Measurements from ENCODE around the gene MAPK8.

The MAPK8 gene

DNA sequence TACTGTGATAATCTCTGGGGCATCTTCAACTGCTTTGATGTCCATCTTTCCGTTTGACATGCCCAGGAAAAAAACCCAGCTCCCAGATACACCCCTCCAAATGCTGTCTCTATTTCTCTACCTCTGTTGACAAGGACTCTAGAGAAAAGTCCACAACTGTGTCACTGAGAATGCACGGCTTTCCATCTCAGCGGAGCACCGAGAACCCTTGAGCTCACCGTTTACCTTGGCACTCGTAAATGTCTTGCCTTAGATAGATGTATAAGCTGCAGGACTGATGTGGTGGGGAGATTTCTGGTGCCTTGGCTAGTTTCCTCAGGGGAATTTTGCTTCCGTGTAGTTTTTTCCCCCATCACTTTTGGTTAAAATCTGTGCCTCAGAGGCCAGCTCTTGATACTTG lies 7.4 kb upstream of the MAPK8 start:
- Histone ChIP-seq H3K9ac (ENCODE audit: low read length) (no peak overlapping the region), H3K27ac (ENCODE audit: low read depth, low read length) (no peak overlapping the region), H3K4me1 (ENCODE audit: control insufficient read depth, insufficient read depth, low read length) (no peaks in the 10 kb centered on the region), H3K27me3 (ENCODE audit: control insufficient read depth, insufficient read depth, low read length) (no peaks in the 10 kb centered on the region), H3K4me3 (ENCODE audit: low read length) (no peak overlapping the region), H3K36me3 (ENCODE audit: control insufficient read depth, insufficient read depth, low read length) (no peaks in the 10 kb centered on the region)

DNA sequence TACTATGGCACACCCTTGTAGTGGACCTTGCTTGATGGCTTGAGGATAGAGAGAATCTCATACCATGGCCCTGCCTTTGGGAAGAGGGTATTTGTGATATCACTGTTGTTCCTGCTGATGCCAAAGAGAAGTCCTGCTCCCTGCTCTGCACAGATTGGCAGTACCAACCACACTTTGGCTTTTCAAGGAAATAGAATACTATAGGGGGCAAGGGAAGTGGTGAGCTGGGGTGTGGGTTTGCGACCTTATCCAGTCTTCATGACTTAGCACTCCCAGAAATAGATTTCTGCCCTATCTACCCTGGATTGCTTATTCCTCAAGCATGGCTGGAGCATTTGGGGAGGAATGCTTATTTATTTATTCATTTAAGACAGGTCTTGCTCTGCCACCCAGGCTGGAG lies 6.8 kb upstream of the MAPK8 start:
- no peak overlapping the region for H3K4me3 ChIP-seq (ENCODE audit: low read length)
- no peaks in the 10 kb centered on the region for H3K36me3 ChIP-seq (ENCODE audit: control insufficient read depth, insufficient read depth, low read length)
- H3K4me1 ChIP-seq (ENCODE audit: control insufficient read depth, insufficient read depth, low read length) = no peaks in the 10 kb centered on the region
- no peaks in the 10 kb centered on the region for H3K27me3 ChIP-seq (ENCODE audit: control insufficient read depth, insufficient read depth, low read length)
- H3K27ac ChIP-seq (ENCODE audit: low read depth, low read length) = no peak overlapping the region
- no peak overlapping the region for H3K9ac ChIP-seq (ENCODE audit: low read length)

DNA sequence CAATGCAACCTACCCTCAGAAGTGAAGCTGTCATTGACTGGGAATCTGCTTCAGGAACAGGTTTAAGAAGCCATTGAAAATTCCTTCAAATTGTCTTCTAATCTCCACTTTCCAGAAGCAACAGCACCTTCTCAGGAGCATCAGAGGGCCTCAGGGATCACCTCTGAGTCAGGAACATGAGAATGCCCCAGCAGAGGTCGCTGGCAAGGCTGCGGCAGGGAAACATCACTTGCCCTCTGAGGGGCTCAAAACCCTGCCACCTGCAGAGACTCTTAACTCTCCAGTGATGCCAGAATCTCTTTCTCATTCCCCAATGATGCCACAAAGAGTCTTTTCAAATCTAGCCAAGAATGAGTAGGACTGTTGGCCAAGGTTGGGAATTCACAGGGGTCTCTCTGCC lies 5.9 kb upstream of the MAPK8 start:
- Histone ChIP-seq H3K4me3 (ENCODE audit: low read length) (no peak overlapping the region), H3K9ac (ENCODE audit: low read length) (no peak overlapping the region), H3K4me1 (ENCODE audit: control insufficient read depth, insufficient read depth, low read length) (no peaks in the 10 kb centered on the region), H3K27ac (ENCODE audit: low read depth, low read length) (no peak overlapping the region), H3K36me3 (ENCODE audit: control insufficient read depth, insufficient read depth, low read length) (no peaks in the 10 kb centered on the region), H3K27me3 (ENCODE audit: control insufficient read depth, insufficient read depth, low read length) (no peaks in the 10 kb centered on the region)

DNA sequence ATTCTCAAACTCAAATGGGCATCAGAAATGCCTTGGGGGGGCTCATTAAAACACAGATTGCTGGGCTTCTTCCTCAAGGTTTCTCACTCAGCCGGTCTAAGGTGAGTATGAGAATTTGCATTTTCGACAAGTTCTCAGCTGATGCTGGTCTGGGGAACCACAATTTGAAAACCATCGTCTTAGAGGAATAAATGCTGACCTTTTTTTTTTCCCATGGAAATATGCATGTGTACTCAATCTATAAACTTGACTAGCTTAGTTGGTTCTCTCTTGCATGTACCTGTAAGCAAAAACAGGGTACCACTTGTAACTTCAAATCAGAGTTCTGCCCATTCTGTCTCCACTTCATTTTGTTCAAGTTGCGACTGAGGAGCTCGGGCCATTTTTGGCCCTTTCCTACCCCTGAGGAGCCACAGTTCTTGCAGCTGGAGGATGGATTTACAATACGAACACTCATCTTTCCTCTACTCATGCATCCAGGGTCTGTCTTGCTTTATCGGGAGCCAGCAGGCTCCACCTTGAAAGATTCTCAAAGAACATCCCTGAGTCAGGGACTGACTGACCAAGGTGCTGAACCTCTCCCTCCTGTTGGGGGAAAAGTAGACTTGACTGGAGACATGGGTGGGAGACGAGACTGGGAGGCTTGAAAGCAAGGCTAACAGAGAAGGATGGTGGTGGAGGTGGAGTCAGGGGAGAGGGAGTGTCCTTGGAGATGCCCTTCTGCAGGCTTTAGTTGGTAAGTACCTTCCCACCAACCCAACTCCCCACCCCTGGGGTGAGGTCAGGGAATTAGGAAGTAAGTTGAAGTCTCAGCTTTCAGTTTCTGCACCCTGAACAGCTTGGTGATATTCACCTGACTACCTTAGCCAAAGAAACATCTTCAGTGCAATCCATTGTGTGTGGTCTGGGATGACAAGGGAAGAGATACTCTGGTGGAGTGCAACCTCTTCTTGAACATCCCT lies 3.7 kb upstream of the MAPK8 start:
- no peak overlapping the region for H3K27ac ChIP-seq (ENCODE audit: low read depth, low read length)
- H3K27me3 ChIP-seq (ENCODE audit: control insufficient read depth, insufficient read depth, low read length) = no peaks in the 10 kb centered on the region
- no peaks in the 10 kb centered on the region for H3K4me1 ChIP-seq (ENCODE audit: control insufficient read depth, insufficient read depth, low read length)
- H3K4me3 ChIP-seq (ENCODE audit: low read length) = no peak overlapping the region
- no peak overlapping the region for H3K9ac ChIP-seq (ENCODE audit: low read length)
- H3K36me3 ChIP-seq (ENCODE audit: control insufficient read depth, insufficient read depth, low read length) = no peaks in the 10 kb centered on the region

DNA sequence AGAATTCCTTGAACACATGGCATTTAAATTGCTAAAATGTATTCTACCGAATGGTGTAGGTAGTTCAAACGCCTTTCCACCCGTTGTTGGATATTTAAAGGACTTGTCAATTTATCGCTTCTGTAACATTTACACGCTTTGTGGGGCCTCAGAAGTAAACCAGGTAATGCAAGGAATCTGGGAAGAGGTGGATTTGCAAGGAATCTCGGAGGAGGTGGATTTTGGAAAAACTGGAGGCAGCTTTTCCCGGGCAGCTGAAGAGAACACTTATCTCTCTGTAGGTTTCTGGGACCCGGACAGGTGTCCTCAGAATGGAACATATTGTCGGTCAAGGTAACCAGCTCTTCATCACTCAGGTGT lies 592 bp upstream of the MAPK8 start:
- peaks cover 2% of the 10 kb centered on the region for H3K4me1 ChIP-seq (ENCODE audit: control insufficient read depth, insufficient read depth, low read length)
- H3K27ac ChIP-seq (ENCODE audit: low read depth, low read length) = peak overlapping the region; percentile 84
- no peaks in the 10 kb centered on the region for H3K27me3 ChIP-seq (ENCODE audit: control insufficient read depth, insufficient read depth, low read length)
- peak overlapping the region; percentile 72 for H3K4me3 ChIP-seq (ENCODE audit: low read length)
- no peak overlapping the region for H3K9ac ChIP-seq (ENCODE audit: low read length)
- no peaks in the 10 kb centered on the region for H3K36me3 ChIP-seq (ENCODE audit: control insufficient read depth, insufficient read depth, low read length)

DNA sequence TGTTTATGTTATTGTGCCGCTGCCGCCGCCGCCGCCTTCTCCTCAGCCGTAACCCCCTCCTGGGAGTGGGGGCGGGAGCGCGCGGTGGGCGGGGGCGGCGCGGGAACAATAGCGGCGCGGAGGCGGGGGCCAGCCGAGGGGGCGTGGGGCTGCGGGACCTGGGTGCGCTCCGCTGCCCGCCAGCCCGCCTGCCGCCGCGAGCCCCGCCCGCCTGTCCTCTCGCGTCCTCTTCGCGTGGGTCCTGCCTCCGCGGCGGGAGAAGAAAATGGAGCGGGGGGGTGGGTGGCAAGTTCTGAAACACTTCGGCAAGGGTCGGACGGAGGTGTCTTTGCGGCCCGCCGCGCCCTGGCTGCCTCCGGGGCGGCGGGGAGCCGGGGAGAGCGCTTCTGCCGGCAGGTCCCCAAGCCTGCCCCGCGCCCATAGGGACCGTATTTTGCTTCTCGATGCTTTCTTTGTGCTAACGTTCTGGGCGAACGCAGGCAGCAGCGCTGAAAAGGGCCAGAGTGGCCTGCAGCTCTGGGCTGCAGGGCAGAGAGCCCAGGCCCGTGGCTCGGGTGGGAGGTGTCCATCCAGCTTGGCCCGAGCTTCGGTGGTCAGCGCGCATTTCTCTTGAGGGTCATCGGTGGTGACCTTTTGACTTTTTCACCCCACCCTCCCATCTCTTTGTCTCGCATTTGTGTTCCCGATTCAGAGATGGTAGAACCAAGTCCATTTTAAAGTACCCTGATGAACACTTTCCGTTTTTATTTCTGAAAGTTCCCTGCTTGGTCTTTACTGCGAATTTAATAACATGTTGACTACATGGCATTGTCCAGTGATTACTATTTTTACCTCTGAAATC lies 613 bp downstream of the MAPK8 start:
- no peaks in the 10 kb centered on the region for H3K27me3 ChIP-seq (ENCODE audit: control insufficient read depth, insufficient read depth, low read length)
- H3K27ac ChIP-seq (ENCODE audit: low read depth, low read length) = peak overlapping the region; percentile 92
- peak overlapping the region; percentile 83 for H3K4me3 ChIP-seq (ENCODE audit: low read length)
- no peaks in the 10 kb centered on the region for H3K36me3 ChIP-seq (ENCODE audit: control insufficient read depth, insufficient read depth, low read length)
- peaks cover 2% of the 10 kb centered on the region for H3K4me1 ChIP-seq (ENCODE audit: control insufficient read depth, insufficient read depth, low read length)
- peak overlapping the region; percentile 61 for H3K9ac ChIP-seq (ENCODE audit: low read length)

DNA sequence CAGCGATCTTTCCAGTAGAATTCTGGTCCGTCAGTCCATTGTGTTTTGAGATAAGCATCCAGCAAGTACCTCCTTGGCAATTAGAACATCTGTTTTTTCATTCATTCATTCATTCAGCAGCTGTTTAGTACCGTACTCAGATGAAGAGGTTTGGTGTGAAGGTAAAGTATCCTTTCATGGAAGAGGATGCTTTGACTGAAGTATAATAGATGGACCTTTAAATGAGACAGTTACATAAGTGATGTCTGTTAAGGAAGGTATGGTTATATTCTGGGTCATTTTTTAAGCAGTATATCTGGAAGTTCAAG lies 1.2 kb downstream of the MAPK8 start:
- Histone ChIP-seq H3K36me3 (ENCODE audit: control insufficient read depth, insufficient read depth, low read length) (no peaks in the 10 kb centered on the region), H3K4me3 (ENCODE audit: low read length) (peak overlapping the region; percentile 83), H3K27ac (ENCODE audit: low read depth, low read length) (no peak overlapping the region), H3K9ac (ENCODE audit: low read length) (no peak overlapping the region), H3K27me3 (ENCODE audit: control insufficient read depth, insufficient read depth, low read length) (no peaks in the 10 kb centered on the region), H3K4me1 (ENCODE audit: control insufficient read depth, insufficient read depth, low read length) (peaks cover 4% of the 10 kb centered on the region)

DNA sequence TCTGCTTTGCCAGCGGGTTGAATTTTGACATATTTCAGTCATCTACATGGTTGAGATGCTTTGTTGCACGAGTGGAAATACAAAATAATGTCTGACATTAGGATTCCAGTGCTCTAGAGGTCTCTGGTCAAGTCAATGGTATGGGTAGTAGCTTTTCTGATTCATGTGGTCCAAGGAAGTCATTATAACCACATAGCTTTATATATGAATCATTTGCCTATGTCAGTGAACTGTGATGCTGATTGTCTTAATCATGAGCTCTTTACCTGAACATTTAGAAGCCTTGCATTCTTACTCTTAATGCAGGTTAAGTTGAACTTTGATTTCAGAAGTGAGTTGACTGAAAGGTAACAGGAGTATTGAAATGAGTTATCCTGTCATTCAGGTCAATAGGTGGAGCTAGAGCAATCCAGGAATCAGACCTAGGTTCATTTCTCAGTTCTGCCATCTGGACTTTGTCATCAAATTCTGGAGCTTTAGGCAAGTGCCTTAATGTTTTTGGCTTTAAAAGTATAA lies 3.3 kb downstream of the MAPK8 start:
- Histone ChIP-seq H3K4me3 (ENCODE audit: low read length) (no peak overlapping the region), H3K4me1 (ENCODE audit: control insufficient read depth, insufficient read depth, low read length) (peaks cover 6% of the 10 kb centered on the region), H3K27ac (ENCODE audit: low read depth, low read length) (no peak overlapping the region), H3K9ac (ENCODE audit: low read length) (no peak overlapping the region), H3K27me3 (ENCODE audit: control insufficient read depth, insufficient read depth, low read length) (no peaks in the 10 kb centered on the region), H3K36me3 (ENCODE audit: control insufficient read depth, insufficient read depth, low read length) (no peaks in the 10 kb centered on the region)

DNA sequence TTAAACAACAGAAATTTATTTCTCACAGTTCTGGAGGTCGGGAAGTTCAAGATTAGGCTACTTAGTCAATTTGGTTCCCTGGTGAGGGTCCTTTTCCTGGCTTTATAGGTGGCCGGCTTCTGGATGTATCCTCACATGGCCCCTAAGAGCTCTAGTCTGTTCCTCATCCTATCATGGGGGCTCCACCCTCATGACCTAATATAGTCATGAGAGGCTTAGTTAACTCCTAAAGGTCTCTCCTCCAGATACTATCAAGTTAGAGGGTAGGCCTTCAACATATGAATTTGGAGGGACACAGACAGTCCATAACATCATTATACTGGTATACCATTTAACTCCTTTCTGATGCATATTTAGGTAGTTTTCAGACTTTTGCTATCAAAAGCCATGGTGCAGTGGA lies 7.6 kb downstream of the MAPK8 start:
- H3K36me3 ChIP-seq (ENCODE audit: control insufficient read depth, insufficient read depth, low read length) = no peaks in the 10 kb centered on the region
- no peaks in the 10 kb centered on the region for H3K27me3 ChIP-seq (ENCODE audit: control insufficient read depth, insufficient read depth, low read length)
- H3K4me3 ChIP-seq (ENCODE audit: low read length) = no peak overlapping the region
- no peak overlapping the region for H3K9ac ChIP-seq (ENCODE audit: low read length)
- H3K27ac ChIP-seq (ENCODE audit: low read depth, low read length) = no peak overlapping the region
- peaks cover 4% of the 10 kb centered on the region for H3K4me1 ChIP-seq (ENCODE audit: control insufficient read depth, insufficient read depth, low read length)

DNA sequence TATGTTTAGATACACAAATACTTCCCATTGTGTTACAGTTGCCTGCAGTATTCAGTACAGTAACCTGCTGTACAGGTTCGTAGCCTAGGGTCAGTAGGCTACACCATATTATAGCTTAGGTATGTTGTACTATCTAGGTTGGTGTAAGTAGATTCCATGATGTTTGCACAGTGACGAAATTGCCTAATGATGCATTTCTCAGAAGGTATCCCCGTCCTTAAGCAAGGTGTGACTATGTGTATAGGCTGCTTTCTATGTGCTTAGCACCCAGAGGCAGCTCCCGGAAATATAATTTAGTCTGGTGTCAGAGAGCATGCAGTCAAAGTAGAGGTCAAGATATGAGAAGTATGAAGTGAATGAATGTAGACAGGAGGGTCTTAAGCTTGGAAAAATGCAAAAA lies 9.8 kb downstream of the MAPK8 start:
- Histone ChIP-seq H3K4me1 (ENCODE audit: control insufficient read depth, insufficient read depth, low read length) (peaks cover 4% of the 10 kb centered on the region), H3K27ac (ENCODE audit: low read depth, low read length) (no peak overlapping the region), H3K9ac (ENCODE audit: low read length) (no peak overlapping the region), H3K4me3 (ENCODE audit: low read length) (no peak overlapping the region), H3K36me3 (ENCODE audit: control insufficient read depth, insufficient read depth, low read length) (no peaks in the 10 kb centered on the region), H3K27me3 (ENCODE audit: control insufficient read depth, insufficient read depth, low read length) (no peaks in the 10 kb centered on the region)

DNA sequence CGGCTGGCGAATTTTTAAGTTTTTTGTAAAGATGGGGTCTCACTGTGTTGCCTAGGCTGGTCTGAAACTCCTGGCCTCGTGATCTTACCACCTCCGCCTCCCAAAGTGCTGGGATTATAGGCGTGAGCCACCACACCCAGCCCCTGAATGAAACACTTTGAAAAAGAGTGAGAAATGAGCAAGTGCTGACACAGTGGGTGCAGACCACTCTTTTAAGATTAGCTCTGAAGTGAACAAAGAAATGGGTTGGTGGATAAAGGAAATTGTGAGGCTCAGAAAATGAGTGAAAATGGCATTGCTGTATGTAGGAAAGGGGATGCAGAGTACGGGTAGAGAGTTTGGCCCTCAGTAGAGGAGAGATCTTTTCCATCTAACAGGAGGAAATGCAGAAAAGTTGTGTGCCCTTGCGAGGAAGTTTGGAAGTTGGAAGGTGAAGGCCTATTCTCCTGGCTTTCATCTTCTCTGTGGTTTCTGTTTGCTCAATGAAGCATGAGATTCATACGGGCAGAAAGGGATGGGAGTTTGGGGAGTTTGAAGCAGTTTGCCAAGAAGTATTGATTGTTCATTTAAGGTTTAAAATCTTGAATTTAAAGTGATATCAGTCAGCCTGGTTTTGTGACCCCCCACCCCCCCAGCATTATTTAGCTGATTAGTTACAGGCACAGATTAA lies 11.0 kb downstream of the MAPK8 start:
- no peak overlapping the region for H3K4me3 ChIP-seq (ENCODE audit: low read length)

DNA sequence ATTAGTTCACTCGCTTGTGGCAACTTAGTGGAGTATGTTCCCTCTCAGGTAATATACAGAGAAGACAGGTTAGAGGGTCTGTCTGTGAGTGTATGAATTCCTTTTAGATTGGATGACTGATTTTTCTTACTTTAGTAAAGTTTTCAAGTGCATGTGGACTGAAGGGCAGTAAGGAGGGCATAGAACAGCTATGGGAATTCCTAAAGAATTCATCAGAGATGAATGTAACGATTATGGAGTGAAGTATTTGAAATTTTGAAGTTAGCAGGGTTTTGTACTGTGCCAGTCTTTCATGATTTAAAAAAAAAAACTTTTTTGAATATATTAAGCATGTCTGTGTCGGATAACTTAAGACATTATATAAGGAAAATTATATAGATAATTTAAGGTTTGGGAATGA lies 15.5 kb downstream of the MAPK8 start:
- Histone ChIP-seq H3K4me3 (ENCODE audit: low read length) (no peak overlapping the region), H3K9ac (ENCODE audit: low read length) (no peak overlapping the region), H3K36me3 (ENCODE audit: control insufficient read depth, insufficient read depth, low read length) (no peaks in the 10 kb centered on the region), H3K27me3 (ENCODE audit: control insufficient read depth, insufficient read depth, low read length) (no peaks in the 10 kb centered on the region), H3K27ac (ENCODE audit: low read depth, low read length) (no peak overlapping the region), H3K4me1 (ENCODE audit: control insufficient read depth, insufficient read depth, low read length) (no peaks in the 10 kb centered on the region)

More for the DNA sequence above, 11.0 kb downstream of the MAPK8 start:
- no peaks in the 10 kb centered on the region for H3K36me3 ChIP-seq (ENCODE audit: control insufficient read depth, insufficient read depth, low read length)
- no peak overlapping the region for H3K9ac ChIP-seq (ENCODE audit: low read length)
- H3K4me1 ChIP-seq (ENCODE audit: control insufficient read depth, insufficient read depth, low read length) = peaks cover 2% of the 10 kb centered on the region
- H3K27me3 ChIP-seq (ENCODE audit: control insufficient read depth, insufficient read depth, low read length) = no peaks in the 10 kb centered on the region
- H3K27ac ChIP-seq (ENCODE audit: low read depth, low read length) = no peak overlapping the region

Data from rectal smooth muscle tissue (tissue), 1 donor.